HG02852 (cell line): ENCODE data around the gene RPGRIP1L.
A peak's percentile ranks its signal among the peaks of the same experiment; 100 is the strongest.

Experiments used
- ATAC-seq: cut with Tn5 transposase; IDR thresholded peaks from one replicate; pipeline ENCODE4 v1.9.1; 2021; ENCODE audit warnings: mild to moderate bottlenecking, moderate library complexity; ENCODE audit not compliant: unreplicated experiment

Gene RPGRIP1L

DNA sequence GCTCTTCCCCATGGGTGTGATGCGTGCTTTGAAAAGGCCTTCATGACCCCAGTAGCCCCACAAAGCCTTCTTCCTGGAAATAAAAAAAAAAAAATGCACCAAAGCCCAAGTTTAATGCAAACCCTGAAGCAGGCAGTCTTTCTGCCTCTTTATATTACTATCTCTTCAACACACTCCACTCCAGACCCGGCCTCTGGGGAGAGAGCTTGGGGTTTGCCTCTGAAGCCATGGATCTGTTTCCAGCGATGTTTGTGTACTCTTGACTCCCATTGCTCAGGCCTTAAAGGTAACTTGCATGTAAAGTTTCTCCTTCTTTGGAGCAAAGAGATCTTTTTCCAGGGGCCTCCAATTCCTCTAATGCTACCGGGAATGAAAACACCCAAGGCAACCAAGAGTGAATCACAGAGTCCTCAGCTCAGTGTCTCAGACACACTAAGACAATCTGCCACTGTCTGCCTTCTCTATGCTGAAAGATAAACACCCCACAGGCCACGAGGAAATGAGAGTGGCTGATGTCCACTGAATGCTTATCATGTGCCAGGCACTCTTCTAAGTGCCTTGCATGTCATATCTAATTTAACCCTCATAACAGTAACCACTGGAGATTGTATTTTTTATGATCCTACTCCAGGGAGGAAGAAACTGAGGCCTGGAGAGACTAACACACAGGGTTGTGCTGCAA lies 144.2 kb downstream of the RPGRIP1L start:
- no peak for ATAC-seq

DNA sequence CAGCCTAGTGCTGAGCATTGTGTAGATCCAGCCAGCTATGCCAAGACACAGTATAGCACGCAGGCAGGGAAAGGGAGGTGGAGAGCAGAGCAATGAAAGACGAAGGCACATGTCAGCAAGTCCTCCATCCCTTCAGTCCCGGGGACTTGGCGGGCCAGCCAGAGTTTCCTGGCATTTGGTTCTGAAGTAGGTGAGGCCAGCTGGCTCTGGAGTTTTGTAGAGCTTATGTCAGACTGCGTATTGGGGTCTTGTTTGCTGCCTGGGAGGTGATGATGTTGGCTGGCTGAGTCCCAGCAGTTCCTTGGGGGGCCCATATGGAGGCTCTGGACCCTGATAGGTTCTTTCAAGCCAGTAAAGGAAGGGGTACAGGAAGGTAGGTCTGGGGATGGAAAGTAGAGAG lies 144.9 kb downstream of the RPGRIP1L start:
- ATAC-seq = no peak

DNA sequence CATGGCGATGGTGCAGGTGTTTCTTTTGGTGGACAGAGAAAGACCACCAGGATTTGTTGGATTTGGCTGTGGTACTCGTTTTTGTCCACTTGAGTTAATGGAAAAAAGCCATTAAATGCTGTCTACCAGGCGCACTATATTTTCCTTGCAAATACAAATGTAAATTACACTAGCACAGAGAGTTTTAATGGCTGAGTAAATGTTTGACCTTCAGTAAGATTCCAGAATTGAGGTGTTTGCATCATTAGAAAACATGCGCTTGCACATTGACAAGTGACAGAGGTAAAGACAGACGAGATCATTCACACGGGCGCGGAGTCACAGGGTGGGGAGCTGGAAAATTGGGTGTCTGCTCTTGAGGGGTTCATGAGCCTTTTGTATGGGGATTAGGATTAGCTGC lies 147.1 kb downstream of the RPGRIP1L start:
- ATAC-seq = no peak

DNA sequence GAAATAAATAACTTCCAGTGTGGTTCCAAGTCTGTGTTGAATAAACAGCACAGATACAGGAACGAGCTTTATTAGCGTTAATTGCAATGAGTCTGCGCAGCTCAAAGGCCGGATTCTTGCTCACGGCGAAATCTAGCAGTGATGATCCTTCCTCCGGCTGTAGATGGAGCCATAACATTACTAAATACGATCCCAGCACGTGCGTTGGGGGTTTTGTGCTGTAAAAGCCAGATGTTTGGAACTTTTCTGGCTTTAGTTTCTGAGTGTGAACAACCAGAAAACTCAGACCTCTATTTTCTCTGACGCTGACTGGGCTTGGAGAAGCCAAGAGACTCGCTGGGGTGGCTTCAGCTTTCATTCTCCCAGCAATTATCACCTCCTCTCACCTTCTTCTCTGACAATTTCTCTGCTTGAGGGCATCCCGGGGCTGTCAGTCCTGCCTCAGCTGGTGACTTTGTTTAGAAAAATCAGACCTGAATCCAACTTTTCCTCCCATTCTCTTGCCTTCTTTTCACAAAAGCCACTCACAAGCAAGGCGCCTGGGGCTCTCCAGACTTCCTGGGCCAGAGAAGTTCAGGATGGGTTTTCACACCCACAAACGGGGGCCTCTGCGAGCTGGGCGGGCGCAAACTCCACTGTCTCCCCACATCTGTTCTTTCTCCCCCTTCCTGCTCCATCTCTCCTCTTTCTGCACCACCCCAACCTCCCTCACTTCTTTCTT lies 153.5 kb downstream of the RPGRIP1L start:
- peak; percentile 79 for ATAC-seq
